ENCODE data around the gene DNAJC30.

DNA sequence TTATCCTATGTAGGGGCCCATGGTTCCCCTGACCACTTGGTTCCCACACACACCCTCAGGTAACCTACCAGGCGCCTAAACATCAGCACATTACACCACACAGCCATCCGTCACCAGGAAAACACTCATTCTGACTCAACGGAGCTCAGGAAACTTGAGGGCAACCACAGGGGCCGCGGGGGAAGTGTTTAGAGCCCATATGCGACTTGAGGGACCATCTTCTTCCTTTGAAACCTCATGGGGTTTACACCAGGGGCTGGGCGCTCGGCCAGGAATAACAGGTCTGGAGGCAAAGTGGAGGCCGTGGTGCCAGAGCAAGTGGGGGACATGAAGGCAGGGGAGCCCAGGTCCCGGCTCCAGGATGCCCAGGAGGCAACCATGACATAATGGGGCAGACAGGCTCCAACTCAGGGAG, 34.7 kb upstream of the DNAJC30 start:
- TF ChIP-seq EZH2 (IDR thresholded peaks at IDR 0.05; ENCODE audit: low read length, unreplicated experiment): no peak
- TF ChIP-seq, protein P1, sequence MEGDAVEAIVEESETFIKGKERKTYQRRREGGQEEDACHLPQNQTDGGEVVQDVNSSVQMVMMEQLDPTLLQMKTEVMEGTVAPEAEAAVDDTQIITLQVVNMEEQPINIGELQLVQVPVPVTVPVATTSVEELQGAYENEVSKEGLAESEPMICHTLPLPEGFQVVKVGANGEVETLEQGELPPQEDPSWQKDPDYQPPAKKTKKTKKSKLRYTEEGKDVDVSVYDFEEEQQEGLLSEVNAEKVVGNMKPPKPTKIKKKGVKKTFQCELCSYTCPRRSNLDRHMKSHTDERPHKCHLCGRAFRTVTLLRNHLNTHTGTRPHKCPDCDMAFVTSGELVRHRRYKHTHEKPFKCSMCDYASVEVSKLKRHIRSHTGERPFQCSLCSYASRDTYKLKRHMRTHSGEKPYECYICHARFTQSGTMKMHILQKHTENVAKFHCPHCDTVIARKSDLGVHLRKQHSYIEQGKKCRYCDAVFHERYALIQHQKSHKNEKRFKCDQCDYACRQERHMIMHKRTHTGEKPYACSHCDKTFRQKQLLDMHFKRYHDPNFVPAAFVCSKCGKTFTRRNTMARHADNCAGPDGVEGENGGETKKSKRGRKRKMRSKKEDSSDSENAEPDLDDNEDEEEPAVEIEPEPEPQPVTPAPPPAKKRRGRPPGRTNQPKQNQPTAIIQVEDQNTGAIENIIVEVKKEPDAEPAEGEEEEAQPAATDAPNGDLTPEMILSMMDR (conservative IDR thresholded peaks at IDR 0.05; ENCODE audit: low read depth, low read length): no peak

All from PC-3 (cell line).